NCI-H2196 (cell line): Measurements from ENCODE around the gene ZNF556.
A peak's percentile ranks its signal among the peaks of the same experiment; 100 is the strongest.
"Not testable (repeated sequence)": the region's sequence is repeated elsewhere in the genome, so short reads cannot be mapped to it uniquely, and the experiment has no call there.

Source experiments
- DNase-seq: peaks from one replicate; lab custom pipeline; 2025; ENCODE audit not compliant: unreplicated experiment; lab: John Stamatoyannopoulos, UW

Gene ZNF556

DNA sequence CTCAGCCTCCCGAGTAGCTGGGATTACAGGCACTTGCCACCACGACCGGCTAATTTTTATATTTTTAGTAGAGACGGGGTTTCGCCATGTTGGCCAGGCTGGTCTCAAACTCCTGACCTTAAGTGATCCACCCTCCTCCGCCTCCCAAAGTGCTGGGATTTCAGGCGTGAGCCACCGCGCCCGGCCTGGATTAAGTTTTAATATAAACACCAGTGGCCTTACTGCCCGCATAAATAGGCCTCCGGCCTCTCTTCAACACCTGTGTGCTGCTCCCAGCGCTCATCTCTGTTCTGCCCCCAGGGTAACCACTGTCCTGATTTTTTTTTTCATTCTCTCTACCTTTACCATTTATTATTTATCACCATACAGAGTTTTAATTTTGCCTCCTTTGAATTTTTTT, 36.2 kb downstream of the ZNF556 start:
- DNase-seq, result not testable (repeated sequence)

GRCh38 chr19:2905918-2906519, 38.9 kb downstream of the ZNF556 start:
- DNase-seq, result no peak

DNA sequence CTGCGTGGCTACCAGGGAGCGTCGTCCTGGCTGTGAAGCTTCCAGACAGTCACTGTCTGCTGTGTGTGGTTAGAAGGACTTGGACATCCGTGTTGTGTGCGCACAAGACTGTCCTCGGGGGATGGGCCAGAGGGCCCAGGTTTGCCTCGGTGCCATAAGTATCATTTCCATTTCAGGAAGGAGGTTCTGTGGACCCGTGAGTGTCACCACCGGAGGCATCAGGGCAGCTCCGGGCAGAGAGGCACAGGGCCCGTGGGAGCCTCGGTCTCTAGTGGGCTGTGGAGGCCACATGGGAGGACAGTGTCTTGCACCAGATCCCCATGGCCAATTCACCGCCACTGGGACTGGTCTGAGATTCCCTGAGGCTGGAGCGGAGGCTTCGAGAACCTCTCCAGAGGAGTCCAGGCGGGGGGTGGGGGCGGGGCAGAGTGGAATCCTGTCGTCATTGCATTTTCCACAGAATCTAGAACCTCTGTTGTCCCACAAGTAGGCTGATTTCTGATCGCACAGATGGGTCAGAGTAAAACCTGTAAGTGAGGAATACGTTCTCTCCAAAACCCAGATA, 39.6 kb downstream of the ZNF556 start:
- DNase-seq, result no peak

GRCh38 chr19:2912306-2912705, 45.2 kb downstream of the ZNF556 start:
- DNase-seq, result no peak

DNA sequence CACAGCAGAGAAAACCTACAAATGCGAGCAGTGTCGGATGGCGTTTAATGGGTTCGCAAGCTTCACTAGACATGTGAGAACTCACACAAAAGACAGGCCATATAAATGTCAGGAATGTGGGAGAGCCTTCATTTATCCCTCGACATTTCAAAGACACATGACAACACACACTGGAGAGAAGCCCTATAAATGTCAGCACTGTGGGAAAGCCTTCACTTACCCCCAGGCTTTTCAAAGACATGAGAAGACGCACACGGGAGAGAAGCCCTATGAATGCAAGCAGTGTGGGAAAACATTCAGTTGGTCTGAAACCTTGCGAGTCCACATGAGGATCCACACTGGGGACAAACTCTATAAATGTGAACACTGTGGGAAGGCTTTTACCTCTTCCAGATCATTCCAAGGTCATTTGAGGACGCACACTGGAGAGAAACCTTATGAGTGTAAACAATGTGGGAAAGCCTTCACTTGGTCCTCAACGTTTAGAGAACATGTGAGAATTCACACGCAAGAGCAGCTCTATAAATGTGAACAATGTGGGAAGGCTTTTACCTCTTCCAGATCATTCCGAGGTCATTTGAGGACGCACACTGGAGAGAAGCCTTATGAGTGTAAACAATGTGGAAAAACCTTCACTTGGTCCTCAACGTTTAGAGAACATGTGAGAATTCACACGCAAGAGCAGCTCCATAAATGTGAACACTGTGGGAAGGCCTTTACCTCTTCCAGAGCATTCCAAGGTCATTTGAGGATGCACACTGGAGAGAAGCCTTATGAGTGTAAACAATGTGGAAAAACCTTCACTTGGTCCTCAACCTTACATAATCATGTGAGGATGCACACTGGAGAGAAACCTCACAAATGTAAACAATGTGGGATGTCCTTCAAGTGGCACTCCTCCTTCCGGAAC, 50.4 kb downstream of the ZNF556 start:
- DNase-seq, result no peak

DNA sequence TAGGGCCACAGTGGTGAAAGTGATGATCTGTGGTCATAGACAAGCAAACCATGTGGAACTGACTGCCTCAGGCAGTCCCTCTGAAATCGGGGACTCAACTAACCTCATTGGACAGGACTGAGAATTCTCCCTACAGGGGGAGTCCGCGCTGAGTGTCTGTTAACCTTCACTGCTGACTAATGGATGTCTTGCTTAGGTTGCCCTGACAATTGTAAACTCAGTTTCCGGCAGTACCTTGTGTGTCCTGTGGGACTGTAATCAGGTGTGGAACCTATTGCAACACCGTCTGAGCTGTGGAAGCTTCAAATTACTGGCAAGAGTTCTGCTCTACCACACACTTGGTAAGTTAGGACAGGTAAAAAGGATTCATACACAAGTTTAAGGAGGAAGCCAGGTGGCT, 55.9 kb downstream of the ZNF556 start:
- no peak for DNase-seq

DNA sequence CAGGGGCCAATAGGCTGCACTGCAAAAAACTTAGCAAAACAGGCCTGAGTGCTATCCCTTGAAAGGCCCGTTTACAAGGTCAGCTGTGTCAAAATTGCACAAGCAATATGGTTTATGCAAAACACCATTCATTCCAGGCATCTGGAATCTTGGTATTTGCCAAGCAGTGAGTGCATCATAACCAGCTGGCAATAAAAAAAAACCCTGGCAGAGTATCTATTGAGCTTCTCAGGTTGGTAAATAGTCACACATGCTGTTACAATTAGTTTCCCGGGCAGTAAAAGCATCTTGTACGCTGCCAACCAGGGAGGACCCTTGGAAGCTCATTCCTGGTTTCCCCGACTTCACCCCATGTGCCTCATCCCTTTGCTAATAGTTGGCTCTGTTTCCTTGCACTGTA, 56.4 kb downstream of the ZNF556 start:
- DNase-seq, result peak; percentile 40

DNA sequence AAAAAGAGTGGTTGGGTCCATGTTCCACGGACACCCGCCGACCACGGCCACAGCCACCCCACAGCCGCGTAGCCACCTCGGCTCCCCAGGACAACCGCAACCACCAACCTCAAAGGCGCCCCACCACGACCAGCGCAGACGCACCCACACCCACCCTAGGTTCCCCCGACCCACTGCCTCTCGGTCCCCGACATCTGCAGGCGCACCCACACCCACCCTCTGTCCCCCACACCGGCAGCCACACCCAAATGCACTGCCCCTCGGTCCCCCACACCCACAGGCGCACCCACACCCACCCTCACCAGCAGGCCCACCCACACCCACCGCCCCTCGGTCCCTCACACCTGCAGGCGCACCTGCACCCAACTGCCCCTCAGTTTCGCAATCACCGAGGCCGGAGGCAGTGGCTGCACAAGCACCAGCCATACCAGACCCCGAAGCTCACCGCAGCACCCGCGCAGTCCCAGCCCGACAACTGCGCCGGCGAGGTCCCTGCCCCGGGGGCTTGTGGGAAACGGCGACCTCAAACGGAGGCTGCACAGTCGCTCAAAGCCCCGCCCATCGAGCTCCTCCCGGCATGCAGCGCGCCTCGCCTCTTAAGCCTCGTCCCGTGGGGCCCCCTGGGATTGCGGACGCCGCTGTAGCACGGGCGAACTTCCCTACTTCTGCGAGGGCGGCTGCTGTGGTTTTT, 59.4 kb downstream of the ZNF556 start:
- DNase-seq, result no peak

- DNase-seq, result no peak
Measured at GRCh38 chr19:2927032-2927430, 59.9 kb downstream of the ZNF556 start.
